WTC11 (cell line): ENCODE results near the gene CACTIN. TPM values are rescaled to one million over a fixed set of nuclear protein-coding genes. Genes with fewer than 3 reads are reported as not detected.

Experiments used
- ATAC-seq: fragments of 200-7000 bp; cut with Tn5 transposase; 2 replicates; pipeline ENCODE4 v1.10.0; 2021; ENCODE audit warnings: mild to moderate bottlenecking, moderate library complexity
- CTCF ChIA-PET: fragments of 300-600 bp; sonication (Branson Sonifier 250); formaldehyde crosslinking; loops from one replicate; lab custom pipeline; 2021; ENCODE audit warnings: antibody characterized with exemption; lab: Charles Lee
- POLR2A ChIA-PET: fragments of 350-600 bp; sonication (Branson Sonifier 250); formaldehyde crosslinking; loops from one replicate; lab custom pipeline; 2021; ENCODE audit warnings: antibody characterized with exemption; lab: Charles Lee
- DNase-seq: peaks from one replicate; pipeline ENCODE4 v3.0.0; 2021; ENCODE audit warnings: low spot score
- H3K27ac Mint-ChIP-seq: 2 replicates; pipeline ENCODE4 v1.8.0; 2021; ENCODE audit warnings: mixed read lengths
- H3K27me3 Mint-ChIP-seq: 2 replicates; pipeline ENCODE4 v1.8.0; 2021; ENCODE audit warnings: low read depth, mild to moderate bottlenecking, moderate library complexity, mixed read lengths
- H3K36me3 Mint-ChIP-seq: 2 replicates; pipeline ENCODE4 v1.8.0; 2021; ENCODE audit warnings: mixed read lengths
- H3K4me1 Mint-ChIP-seq: 2 replicates; pipeline ENCODE4 v1.8.0; 2022; ENCODE audit warnings: mixed read lengths
- H3K4me3 Mint-ChIP-seq: 2 replicates; pipeline ENCODE4 v1.8.0; 2021; ENCODE audit warnings: mild to moderate bottlenecking, moderate library complexity, mixed read lengths
- H3K9me3 Mint-ChIP-seq: 2 replicates; pipeline ENCODE4 v1.8.0; 2021; ENCODE audit warnings: mixed read lengths
- CREB1 ChIP-seq: sonication (generic); formaldehyde crosslinking; IDR thresholded peaks from 2 replicates; pipeline ENCODE4 v1.8.0; 2023; ENCODE audit warnings: mild to moderate bottlenecking, missing genetic modification reagents
- ETV6 ChIP-seq: sonication (generic); formaldehyde crosslinking; IDR thresholded peaks from 2 replicates; pipeline ENCODE4 v1.8.1; 2022; ENCODE audit warnings: mild to moderate bottlenecking, missing genetic modification reagents
- FOXK1 ChIP-seq: sonication (generic); formaldehyde crosslinking; IDR thresholded peaks from 2 replicates; pipeline ENCODE4 v1.8.0; 2022; ENCODE audit warnings: mild to moderate bottlenecking, moderate library complexity, missing genetic modification reagents
- JAZF1 ChIP-seq: fragments of 250-450 bp; sonication (Bioruptor Pico); IDR thresholded peaks from 2 replicates; pipeline ENCODE4 v1.9.0; 2021; ENCODE audit warnings: moderate library complexity, mild to moderate bottlenecking, inconsistent platforms
- MXD4 ChIP-seq: fragments of 250-450 bp; sonication (Bioruptor Pico); IDR thresholded peaks from 2 replicates; pipeline ENCODE4 v1.8.0; 2021; ENCODE audit warnings: mild to moderate bottlenecking, moderate library complexity, borderline replicate concordance
- MYBL2 ChIP-seq: sonication (generic); formaldehyde crosslinking; IDR thresholded peaks from 2 replicates; pipeline ENCODE4 v1.8.1; 2023; ENCODE audit warnings: mild to moderate bottlenecking, moderate library complexity, missing genetic modification reagents
- OVOL2 ChIP-seq: fragments of 250-450 bp; sonication (Bioruptor Pico); IDR thresholded peaks from 2 replicates; pipeline ENCODE4 v1.9.0; 2021; ENCODE audit warnings: mild to moderate bottlenecking, borderline replicate concordance
- PRRX2 ChIP-seq: fragments of 250-450 bp; sonication (Bioruptor Pico); IDR thresholded peaks from 2 replicates; pipeline ENCODE4 v1.8.0; 2021; ENCODE audit warnings: mild to moderate bottlenecking
- ZNF232 ChIP-seq: sonication (generic); formaldehyde crosslinking; IDR thresholded peaks from 2 replicates; pipeline ENCODE4 v1.8.0; 2022; ENCODE audit warnings: mild to moderate bottlenecking, missing genetic modification reagents
- ZNF263 ChIP-seq: sonication (generic); formaldehyde crosslinking; IDR thresholded peaks from 2 replicates; pipeline ENCODE4 v1.8.1; 2022; ENCODE audit warnings: low read depth, mild to moderate bottlenecking, moderate library complexity, missing genetic modification reagents
- total RNA-seq: library from RNA; stranded (reverse); gene quantifications from 3 replicates; pipeline ENCODE4 v1.2.3, GENCODE V29; 2021
- TF ChIP-seq, protein P1 (sequence below): sonication (generic); formaldehyde crosslinking; IDR thresholded peaks from 2 replicates; pipeline ENCODE4 v1.8.0; 2022; ENCODE audit warnings: mild to moderate bottlenecking, missing genetic modification reagents
- TF ChIP-seq, protein P2 (sequence below): sonication (generic); formaldehyde crosslinking; conservative IDR thresholded peaks from 2 replicates; pipeline ENCODE4 v1.8.1; 2022; ENCODE audit warnings: mild to moderate bottlenecking, missing genetic modification reagents
- TF ChIP-seq, protein P3 (sequence below): sonication (generic); formaldehyde crosslinking; IDR thresholded peaks from 2 replicates; pipeline ENCODE4 v1.8.1; 2023; ENCODE audit warnings: mild to moderate bottlenecking, missing genetic modification reagents, moderate library complexity
- TF ChIP-seq, protein P4 (sequence below): sonication (generic); formaldehyde crosslinking; IDR thresholded peaks from 2 replicates; pipeline ENCODE4 v1.8.1; 2022; ENCODE audit warnings: mild to moderate bottlenecking, missing genetic modification reagents, moderate library complexity, borderline replicate concordance
- TF ChIP-seq, protein P5 (sequence below): fragments of 250-450 bp; sonication (Bioruptor Pico); IDR thresholded peaks from 2 replicates; pipeline ENCODE4 v1.8.0; 2021; ENCODE audit warnings: mild to moderate bottlenecking
- TF ChIP-seq, protein P6 (sequence below): sonication (generic); formaldehyde crosslinking; IDR thresholded peaks from 2 replicates; pipeline ENCODE4 v1.8.1; 2023; ENCODE audit warnings: mild to moderate bottlenecking, missing genetic modification reagents, borderline replicate concordance
- TF ChIP-seq, protein P7 (sequence below): fragments of 250-450 bp; sonication (Bioruptor Pico); conservative IDR thresholded peaks from 2 replicates; pipeline ENCODE4 v1.9.0; 2021; ENCODE audit warnings: mild to moderate bottlenecking

The CACTIN gene
- total RNA-seq, 1 experiment from 2014 or later: 42.2 TPM

DNA sequence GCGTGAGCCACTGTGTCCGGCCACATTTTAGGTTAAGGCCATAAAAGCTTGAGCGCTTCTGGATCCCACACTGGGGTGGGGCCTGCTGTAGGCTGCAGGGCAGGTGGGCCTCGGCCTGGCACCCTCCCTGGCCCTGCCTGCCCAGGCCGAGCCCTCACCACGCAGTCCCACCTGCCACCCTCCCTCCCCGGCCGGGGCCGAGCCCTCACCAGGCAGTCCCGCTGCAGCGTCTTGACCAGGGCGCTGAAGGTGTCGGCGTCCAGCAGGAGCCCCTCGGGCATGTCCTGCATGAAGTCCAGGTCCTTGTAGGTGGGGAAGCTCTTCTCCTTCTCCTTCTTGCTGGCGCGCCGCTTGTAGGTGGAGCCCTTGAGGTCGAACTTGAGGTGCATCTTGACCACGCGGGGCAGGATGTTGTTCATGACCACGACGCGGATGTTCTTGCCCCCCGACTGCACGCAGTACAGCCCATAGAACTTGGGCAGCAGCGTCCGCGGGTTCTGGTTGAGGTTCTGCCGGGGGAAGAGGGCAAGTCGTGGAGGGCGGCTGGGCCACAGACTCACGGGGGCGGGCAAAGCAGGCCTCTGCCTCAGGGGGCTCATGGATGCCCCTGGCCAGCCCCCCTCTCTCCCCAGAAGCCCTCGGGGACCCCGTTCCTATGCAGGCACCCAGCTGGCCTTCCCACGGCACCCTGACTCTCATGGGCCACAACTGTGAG lies 26.6 kb upstream of the CACTIN start:
- H3K27ac Mint-ChIP-seq: no peak overlapping the region
- peaks cover 12% of the 10 kb centered on the region for H3K36me3 Mint-ChIP-seq
- DNase-seq: no peak
- H3K9me3 Mint-ChIP-seq: no peaks in the 10 kb centered on the region
- no peaks in the 10 kb centered on the region for H3K4me1 Mint-ChIP-seq
- ATAC-seq: no peak
- TF ChIP-seq, protein P1, sequence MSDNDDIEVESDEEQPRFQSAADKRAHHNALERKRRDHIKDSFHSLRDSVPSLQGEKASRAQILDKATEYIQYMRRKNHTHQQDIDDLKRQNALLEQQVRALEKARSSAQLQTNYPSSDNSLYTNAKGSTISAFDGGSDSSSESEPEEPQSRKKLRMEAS (CRISPR knock-in tag): no peak
- no peak for TF ChIP-seq ZNF263 (CRISPR knock-in tag)
- TF ChIP-seq OVOL2 (CRISPR knock-in tag): no peak
- TF ChIP-seq ETV6 (CRISPR knock-in tag): no peak
- TF ChIP-seq, protein P2, sequence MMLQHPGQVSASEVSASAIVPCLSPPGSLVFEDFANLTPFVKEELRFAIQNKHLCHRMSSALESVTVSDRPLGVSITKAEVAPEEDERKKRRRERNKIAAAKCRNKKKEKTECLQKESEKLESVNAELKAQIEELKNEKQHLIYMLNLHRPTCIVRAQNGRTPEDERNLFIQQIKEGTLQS (CRISPR knock-in tag): no peak
- no peak for TF ChIP-seq CREB1 (CRISPR knock-in tag)
- TF ChIP-seq, protein P3, sequence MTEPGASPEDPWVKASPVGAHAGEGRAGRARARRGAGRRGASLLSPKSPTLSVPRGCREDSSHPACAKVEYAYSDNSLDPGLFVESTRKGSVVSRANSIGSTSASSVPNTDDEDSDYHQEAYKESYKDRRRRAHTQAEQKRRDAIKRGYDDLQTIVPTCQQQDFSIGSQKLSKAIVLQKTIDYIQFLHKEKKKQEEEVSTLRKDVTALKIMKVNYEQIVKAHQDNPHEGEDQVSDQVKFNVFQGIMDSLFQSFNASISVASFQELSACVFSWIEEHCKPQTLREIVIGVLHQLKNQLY: no peak
- no peak for TF ChIP-seq FOXK1 (CRISPR knock-in tag)
- TF ChIP-seq MXD4 (CRISPR knock-in tag): no peak
- TF ChIP-seq JAZF1 (CRISPR knock-in tag): no peak
- TF ChIP-seq, protein P4, sequence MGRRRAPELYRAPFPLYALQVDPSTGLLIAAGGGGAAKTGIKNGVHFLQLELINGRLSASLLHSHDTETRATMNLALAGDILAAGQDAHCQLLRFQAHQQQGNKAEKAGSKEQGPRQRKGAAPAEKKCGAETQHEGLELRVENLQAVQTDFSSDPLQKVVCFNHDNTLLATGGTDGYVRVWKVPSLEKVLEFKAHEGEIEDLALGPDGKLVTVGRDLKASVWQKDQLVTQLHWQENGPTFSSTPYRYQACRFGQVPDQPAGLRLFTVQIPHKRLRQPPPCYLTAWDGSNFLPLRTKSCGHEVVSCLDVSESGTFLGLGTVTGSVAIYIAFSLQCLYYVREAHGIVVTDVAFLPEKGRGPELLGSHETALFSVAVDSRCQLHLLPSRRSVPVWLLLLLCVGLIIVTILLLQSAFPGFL: no peak
- TF ChIP-seq, protein P5, sequence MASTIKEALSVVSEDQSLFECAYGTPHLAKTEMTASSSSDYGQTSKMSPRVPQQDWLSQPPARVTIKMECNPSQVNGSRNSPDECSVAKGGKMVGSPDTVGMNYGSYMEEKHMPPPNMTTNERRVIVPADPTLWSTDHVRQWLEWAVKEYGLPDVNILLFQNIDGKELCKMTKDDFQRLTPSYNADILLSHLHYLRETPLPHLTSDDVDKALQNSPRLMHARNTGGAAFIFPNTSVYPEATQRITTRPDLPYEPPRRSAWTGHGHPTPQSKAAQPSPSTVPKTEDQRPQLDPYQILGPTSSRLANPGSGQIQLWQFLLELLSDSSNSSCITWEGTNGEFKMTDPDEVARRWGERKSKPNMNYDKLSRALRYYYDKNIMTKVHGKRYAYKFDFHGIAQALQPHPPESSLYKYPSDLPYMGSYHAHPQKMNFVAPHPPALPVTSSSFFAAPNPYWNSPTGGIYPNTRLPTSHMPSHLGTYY (CRISPR knock-in tag): no peak
- CTCF ChIA-PET: interaction anchor here (0.6 to 1.3 kb wide), 5 partner anchors 20 to 148 kb away, joined by 3 to 8 read pairs (median 4); no protein-coding TSS in a partner anchor
- POLR2A ChIA-PET: no interaction called here
- H3K4me3 Mint-ChIP-seq: no peak overlapping the region
- H3K27me3 Mint-ChIP-seq: no peaks in the 10 kb centered on the region

DNA sequence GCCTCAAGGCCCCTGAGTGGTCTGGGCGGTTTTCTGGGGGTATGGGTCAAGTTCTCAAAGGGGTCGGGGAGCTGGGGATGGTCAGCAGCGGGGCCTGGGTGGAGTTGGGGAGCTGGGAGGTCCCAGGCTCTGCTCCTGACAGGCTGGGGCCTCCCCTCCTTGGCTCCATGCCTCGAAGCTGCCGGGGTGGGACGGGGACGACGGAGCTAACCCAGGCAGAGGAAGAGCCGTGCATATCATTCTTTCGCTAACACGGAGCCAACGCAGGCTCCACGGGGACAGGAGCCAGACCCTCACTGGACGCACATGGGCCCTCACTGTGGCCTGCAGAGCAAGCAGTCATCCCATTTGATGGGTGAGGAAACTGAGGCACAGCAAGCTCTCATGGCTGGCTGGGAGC lies 25.8 kb upstream of the CACTIN start:
- ChIA-PET POLR2A (no interaction called here), CTCF (no interaction called here)
- peaks cover 8% of the 10 kb centered on the region for H3K36me3 Mint-ChIP-seq
- H3K27ac Mint-ChIP-seq: no peak overlapping the region
- no peaks in the 10 kb centered on the region for H3K9me3 Mint-ChIP-seq
- H3K4me3 Mint-ChIP-seq: no peak overlapping the region
- H3K4me1 Mint-ChIP-seq: no peaks in the 10 kb centered on the region
- TF ChIP-seq, protein P6, sequence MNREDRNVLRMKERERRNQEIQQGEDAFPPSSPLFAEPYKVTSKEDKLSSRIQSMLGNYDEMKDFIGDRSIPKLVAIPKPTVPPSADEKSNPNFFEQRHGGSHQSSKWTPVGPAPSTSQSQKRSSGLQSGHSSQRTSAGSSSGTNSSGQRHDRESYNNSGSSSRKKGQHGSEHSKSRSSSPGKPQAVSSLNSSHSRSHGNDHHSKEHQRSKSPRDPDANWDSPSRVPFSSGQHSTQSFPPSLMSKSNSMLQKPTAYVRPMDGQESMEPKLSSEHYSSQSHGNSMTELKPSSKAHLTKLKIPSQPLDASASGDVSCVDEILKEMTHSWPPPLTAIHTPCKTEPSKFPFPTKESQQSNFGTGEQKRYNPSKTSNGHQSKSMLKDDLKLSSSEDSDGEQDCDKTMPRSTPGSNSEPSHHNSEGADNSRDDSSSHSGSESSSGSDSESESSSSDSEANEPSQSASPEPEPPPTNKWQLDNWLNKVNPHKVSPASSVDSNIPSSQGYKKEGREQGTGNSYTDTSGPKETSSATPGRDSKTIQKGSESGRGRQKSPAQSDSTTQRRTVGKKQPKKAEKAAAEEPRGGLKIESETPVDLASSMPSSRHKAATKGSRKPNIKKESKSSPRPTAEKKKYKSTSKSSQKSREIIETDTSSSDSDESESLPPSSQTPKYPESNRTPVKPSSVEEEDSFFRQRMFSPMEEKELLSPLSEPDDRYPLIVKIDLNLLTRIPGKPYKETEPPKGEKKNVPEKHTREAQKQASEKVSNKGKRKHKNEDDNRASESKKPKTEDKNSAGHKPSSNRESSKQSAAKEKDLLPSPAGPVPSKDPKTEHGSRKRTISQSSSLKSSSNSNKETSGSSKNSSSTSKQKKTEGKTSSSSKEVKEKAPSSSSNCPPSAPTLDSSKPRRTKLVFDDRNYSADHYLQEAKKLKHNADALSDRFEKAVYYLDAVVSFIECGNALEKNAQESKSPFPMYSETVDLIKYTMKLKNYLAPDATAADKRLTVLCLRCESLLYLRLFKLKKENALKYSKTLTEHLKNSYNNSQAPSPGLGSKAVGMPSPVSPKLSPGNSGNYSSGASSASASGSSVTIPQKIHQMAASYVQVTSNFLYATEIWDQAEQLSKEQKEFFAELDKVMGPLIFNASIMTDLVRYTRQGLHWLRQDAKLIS (CRISPR knock-in tag): no peak
- TF ChIP-seq JAZF1 (CRISPR knock-in tag) (no peak), OVOL2 (CRISPR knock-in tag) (no peak), PRRX2 (CRISPR knock-in tag) (no peak), MYBL2 (CRISPR knock-in tag) (no peak), ZNF232 (CRISPR knock-in tag) (no peak), MXD4 (CRISPR knock-in tag) (no peak)
- TF ChIP-seq, protein P7, sequence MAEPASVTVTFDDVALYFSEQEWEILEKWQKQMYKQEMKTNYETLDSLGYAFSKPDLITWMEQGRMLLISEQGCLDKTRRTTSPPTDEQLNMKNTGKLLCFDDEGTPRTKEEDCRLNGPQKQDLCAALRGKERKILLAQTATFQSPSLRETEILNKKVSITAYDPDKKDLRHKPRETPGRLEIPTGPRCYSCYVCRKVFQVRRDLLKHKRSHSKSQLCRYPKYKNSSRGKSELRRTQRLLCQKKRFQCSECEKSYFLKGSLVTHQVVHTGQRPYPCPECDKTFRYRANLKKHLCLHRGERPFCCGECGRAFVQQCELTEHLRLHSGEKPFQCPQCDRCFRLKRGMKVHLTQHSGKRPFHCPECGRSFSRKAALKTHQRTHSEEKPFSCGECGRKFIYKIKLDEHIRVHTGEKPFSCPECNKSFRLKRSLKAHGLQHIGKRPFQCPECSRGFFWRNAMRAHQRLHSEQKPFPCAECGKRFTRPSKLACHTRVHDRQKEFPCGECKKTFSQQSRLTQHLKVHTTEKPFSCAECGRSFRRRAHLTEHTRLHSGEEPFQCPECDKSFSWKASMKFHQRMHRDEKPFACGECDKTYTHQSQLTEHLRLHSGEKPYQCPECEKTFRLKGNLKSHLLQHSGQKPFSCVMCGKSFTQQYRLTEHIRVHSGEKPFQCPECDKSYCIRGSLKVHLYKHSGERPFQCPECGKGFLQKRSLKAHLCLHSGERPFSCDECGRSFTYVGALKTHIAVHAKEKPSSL (CRISPR knock-in tag): no peak
- TF ChIP-seq, all 79 proteins: peak for 0
- DNase-seq (no peak), ATAC-seq (no peak)
- no peaks in the 10 kb centered on the region for H3K27me3 Mint-ChIP-seq
